ENCODE results near the gene ATP5F1D. TPM values are rescaled to one million over a fixed set of nuclear protein-coding genes. Genes with fewer than 3 reads are reported as not detected.
"Not testable (repeated sequence)": the region's sequence is repeated elsewhere in the genome, so short reads cannot be mapped to it uniquely, and the experiment has no call there.

Gene ATP5F1D
- total RNA-seq (2014; rRNA removed; shearing (Covaris generic); ENCODE audit: low replicate concordance) = 17.9 and 24.9 TPM in 2 replicates

DNA sequence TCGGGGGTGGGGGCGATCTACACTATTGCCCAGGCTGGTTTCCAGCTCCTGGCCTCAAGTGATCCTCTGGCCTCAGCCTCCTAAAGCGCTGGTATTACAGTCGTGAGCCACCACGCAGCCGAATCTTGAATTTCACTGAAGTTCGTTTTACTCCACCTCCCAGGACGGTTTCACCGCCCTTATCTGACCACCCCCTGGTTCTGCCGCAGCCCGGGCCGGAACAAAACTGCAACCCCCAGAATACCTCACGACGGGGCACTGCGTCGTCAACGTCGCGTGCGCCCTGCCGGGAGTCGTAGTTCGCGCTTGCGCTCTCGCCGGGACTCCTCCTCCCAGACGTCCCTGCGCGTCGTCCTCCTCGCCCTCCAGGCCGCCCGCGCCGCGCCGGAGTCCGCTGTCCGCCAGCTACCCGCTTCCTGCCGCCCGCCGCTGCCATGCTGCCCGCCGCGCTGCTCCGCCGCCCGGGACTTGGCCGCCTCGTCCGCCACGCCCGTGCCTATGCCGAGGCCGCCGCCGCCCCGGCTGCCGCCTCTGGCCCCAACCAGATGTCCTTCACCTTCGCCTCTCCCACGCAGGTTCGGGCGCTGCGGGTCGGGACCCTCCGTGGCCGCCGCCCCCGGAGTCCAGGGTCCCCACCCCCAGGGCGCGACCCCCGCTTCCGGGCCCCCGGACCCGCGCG, at the start of gene ATP5F1D:
ATP5F1D (plus strand) TSS at position 335 of the 679 bp plus-strand sequence; CDS start at position 435, 100 bp downstream.
- in situ Hi-C loops (cut with HindIII; ENCODE audit: low pct_unique_long_range_greater_than_20kb, low sequenced_read_pairs) = no loop called here
- DNase-seq (ENCODE audit: low read depth) = peak; percentile 81

DNA sequence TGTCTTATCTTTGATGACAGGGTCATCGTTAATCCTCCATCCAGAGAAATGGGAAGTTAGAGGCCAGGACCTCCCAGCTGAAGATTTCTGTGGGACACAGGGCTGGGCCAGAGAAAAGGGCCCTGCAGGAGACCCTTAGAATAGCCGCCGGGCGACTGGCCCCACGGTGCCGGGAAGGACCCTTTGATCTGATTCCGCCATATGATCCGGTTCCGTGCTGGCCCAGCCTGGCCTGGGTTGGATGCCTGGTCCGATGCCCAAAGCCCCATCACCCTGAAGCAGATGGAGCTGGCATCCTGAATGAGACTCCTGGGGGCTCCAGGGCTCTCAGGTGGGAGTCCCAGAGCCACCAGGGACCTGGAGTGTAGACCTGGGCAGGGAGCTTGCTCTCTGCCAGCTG, 42.0 kb upstream of the ATP5F1D start:
- in situ Hi-C loops (cut with HindIII; ENCODE audit: low pct_unique_long_range_greater_than_20kb, low sequenced_read_pairs) = no loop called here
- DNase-seq (ENCODE audit: low read depth) = no peak

DNA sequence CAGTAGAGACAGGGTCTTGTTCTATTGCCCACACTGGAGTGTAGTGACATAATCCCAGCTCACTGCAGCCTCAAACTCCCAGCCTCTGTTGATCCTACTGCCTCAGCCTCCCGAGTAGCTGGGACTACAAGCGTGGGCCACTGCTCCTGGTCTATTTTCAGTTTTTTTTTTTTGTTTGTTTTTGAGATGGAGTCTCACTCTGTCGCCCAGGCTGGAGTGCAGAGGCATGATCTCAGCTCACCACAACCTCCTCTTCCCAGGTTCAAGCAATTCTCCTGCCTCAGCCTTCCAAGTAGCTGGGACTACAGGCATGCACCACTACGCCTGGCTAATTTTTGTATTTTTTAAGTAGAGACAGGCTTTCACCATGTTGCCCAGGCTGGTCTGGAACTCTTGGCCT, 40.9 kb upstream of the ATP5F1D start:
- DNase-seq (ENCODE audit: low read depth); in situ Hi-C loops (cut with HindIII; ENCODE audit: low pct_unique_long_range_greater_than_20kb, low sequenced_read_pairs): not testable (repeated sequence)

DNA sequence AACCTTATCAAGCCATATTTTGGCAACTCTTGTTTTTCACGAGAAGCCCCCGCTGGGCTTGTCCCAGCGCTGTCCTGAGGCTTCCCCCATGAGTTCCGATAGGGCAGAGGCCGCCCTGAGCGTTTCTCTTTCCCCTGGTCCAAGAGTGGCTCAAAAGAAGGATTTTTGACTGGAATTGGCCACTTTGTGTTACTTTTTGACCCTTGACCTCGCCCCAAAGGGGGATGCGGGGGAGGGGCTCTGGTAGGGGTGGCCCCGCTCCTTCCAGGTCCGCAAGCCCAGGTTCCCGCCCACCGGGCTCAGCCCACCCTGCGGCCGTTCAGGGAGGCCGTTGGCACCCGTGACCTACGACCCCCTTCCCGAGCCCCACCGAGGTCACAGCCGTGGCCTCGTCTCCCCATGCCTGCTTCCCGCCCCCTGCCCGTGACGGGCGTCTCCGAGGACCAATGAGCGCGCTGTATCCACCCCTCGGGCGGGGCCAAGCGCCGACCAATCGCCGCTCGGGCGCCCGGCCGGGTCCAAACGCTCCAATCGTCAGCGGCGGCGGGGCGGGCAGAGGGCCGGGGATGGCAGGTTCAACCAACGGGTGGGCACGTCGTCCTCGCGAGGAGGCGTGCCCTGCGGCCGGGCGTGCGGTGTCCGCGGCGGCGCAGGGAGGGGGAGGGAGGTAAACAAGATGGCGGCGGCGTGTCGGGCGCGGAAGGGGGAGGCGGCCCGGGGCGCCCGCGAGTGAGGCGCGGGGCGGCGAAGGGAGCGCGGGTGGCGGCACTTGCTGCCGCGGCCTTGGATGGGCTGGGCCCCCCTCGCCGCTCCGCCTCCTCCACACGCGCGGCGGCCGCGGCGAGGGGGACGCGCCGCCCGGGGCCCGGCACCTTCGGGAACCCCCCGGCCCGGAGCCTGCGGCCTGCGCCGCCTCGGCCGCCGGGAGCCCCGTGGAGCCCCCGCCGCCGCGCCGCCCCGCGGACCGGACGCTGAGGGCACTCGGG, 36.1 kb upstream of the ATP5F1D start, which contains the start of gene STK11:
STK11 (plus strand) TSS at position 665 of the 986 bp plus-strand sequence. CDS start 1,136 bp downstream, outside the sequence.
- in situ Hi-C loops (cut with HindIII; ENCODE audit: low pct_unique_long_range_greater_than_20kb, low sequenced_read_pairs) = no loop called here
- DNase-seq (ENCODE audit: low read depth) = peak; percentile 89

DNA sequence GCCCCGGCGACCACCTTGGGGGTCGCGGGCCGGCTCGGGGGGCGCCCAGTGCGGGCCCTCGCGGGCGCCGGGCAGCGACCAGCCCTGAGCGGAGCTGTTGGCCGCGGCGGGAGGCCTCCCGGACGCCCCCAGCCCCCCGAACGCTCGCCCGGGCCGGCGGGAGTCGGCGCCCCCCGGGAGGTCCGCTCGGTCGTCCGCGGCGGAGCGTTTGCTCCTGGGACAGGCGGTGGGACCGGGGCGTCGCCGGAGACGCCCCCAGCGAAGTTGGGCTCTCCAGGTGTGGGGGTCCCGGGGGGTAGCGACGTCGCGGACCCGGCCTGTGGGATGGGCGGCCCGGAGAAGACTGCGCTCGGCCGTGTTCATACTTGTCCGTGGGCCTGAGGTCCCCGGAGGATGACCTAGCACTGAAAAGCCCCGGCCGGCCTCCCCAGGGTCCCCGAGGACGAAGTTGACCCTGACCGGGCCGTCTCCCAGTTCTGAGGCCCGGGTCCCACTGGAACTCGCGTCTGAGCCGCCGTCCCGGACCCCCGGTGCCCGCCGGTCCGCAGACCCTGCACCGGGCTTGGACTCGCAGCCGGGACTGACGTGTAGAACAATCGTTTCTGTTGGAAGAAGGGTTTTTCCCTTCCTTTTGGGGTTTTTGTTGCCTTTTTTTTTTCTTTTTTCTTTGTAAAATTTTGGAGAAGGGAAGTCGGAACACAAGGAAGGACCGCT, 35.2 kb upstream of the ATP5F1D start:
- no peak for DNase-seq (ENCODE audit: low read depth)
- in situ Hi-C loops (cut with HindIII; ENCODE audit: low pct_unique_long_range_greater_than_20kb, low sequenced_read_pairs) = no loop called here

GRCh38 chr19:1206864-1207450, 34.6 kb upstream of the ATP5F1D start:
- in situ Hi-C loops (cut with HindIII; ENCODE audit: low pct_unique_long_range_greater_than_20kb, low sequenced_read_pairs) = no loop called here
- DNase-seq (ENCODE audit: low read depth) = no peak

GRCh38 chr19:1208830-1209229, 32.7 kb upstream of the ATP5F1D start:
- in situ Hi-C loops (cut with HindIII; ENCODE audit: low pct_unique_long_range_greater_than_20kb, low sequenced_read_pairs); DNase-seq (ENCODE audit: low read depth): not testable (repeated sequence)

DNA sequence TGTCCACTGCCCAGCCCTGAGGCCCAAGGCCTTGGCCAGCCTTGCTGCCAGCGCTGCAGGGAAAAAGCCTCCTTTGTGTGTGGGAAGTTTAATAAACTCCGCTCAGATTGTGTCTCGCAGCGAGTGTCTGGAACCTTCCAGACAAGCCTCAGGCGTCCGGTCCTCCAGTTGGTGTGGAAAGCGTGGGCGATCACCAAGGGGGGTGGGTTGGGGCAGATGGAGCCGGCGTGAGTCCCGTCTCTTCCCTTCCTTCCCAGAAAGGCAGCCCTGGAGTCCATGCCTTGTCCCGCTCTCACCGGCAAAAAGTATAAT, 31.4 kb upstream of the ATP5F1D start:
- no peak for DNase-seq (ENCODE audit: low read depth)
- in situ Hi-C loops (cut with HindIII; ENCODE audit: low pct_unique_long_range_greater_than_20kb, low sequenced_read_pairs) = no loop called here

DNA sequence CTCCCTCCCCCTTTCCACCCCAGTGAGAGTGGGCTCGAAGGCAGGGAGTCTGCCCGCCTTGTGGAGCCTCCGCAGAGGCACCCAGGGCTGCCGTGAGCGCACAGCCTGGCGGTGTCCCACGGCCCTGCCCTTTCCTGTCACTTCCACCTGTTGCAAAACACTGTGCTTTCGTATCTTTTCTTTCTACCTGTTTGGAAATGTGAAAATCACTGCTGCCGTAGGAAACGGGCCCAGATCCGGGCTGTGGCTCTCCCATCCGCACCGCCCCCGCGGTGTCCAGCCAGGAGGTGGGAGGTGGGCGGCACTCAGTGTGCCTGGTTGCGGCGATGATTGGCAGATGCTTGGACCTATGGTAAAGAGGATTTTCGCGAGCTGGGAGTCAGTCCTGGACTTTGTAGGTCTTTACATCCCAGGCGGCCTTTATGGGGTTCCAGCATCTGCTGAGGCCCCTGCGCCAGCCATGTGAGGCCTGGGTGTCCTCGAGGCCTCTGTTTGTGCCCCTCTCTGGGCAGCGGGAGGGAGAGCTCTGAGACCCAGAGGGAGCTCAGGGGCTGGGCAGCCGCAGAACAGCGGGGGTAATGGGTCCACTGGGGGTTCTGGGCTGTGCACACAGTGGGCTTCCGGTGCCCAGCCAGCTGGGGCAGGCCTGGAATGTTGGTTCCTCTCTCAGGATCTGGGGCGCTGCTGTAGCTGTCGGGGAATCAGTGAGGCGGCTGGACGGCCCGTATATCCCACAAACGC, 29.9 kb upstream of the ATP5F1D start:
- in situ Hi-C loops (cut with HindIII; ENCODE audit: low pct_unique_long_range_greater_than_20kb, low sequenced_read_pairs) = no loop called here
- no peak for DNase-seq (ENCODE audit: low read depth)

DNA sequence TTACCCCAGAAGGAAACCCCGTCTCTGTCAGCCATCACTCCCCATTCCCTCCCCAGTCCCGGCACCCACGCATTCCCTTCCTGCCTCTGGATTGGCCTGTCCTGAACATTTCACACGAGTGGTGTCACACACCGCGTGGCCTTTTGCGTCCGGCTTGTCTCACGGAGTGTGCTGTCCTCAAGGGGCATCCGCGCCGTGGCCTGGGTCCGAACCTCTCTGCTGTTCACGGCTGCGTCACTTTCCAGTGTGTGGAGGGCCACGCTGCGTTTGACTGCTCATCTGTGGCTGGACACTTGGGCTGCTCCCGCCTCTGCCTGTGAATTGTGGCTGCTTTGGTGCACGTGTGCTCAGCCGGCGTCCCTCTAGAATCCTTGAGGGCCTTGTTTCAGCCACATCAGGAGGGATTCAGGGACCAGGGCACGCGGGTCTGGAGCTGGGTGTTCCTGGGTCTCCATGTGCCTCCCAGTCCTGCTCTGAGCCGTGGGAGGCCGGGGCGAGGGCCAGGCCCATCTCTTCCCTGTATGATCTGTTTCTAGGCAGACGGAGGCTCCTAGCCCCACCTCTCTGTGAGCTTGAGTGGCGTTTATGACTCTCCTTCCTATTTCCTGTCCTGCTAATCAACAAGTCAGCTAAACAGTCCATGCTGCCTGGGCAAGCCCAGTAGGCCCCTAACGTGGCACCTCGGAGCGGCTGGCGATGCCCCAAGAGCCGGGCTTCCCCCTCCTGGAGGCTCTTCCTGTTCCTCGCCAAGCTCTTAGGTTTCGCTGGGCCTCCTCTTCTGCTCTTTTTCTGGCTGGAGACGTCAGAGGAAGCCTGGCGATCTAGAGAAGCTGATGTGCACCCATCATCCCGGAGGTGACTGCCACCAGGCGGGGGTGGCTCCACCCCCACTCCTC, 27.9 kb upstream of the ATP5F1D start:
- no peak for DNase-seq (ENCODE audit: low read depth)
- in situ Hi-C loops (cut with HindIII; ENCODE audit: low pct_unique_long_range_greater_than_20kb, low sequenced_read_pairs) = no loop called here

- in situ Hi-C loops (cut with HindIII; ENCODE audit: low pct_unique_long_range_greater_than_20kb, low sequenced_read_pairs) = no loop called here
- DNase-seq (ENCODE audit: low read depth) = no peak
These were observed 27.2 kb upstream of the ATP5F1D start for GRCh38 chr19:1214299-1214861.

GRCh38 chr19:1214862-1215731, 26.5 kb upstream of the ATP5F1D start:
- no peak for DNase-seq (ENCODE audit: low read depth)
- in situ Hi-C loops (cut with HindIII; ENCODE audit: low pct_unique_long_range_greater_than_20kb, low sequenced_read_pairs) = no loop called here

DNA sequence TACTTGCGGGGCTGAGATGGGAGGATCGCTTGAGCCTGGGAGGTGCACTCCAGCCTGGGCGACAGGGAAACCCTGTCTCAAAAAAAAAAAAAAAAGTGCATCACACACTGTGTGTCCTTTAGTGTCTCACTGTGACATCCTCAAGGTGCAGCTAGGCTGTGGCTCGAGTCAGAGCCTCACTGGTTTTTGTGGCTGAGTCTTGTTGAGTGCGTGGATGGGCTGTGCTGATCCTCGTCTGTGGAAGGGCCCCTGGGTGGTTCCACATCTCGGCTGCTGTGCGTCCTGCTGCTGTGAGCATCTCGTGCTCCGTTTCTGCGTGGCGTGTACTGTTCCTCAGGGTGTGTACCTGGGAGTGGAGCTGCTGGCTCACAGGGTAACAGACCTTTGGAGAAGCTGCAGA, 24.8 kb upstream of the ATP5F1D start:
- no peak for DNase-seq (ENCODE audit: low read depth)
- in situ Hi-C loops (cut with HindIII; ENCODE audit: low pct_unique_long_range_greater_than_20kb, low sequenced_read_pairs) = no loop called here

GRCh38 chr19:1217366-1217765, 24.2 kb upstream of the ATP5F1D start:
- in situ Hi-C loops (cut with HindIII; ENCODE audit: low pct_unique_long_range_greater_than_20kb, low sequenced_read_pairs) = no loop called here
- DNase-seq (ENCODE audit: low read depth) = no peak

DNA sequence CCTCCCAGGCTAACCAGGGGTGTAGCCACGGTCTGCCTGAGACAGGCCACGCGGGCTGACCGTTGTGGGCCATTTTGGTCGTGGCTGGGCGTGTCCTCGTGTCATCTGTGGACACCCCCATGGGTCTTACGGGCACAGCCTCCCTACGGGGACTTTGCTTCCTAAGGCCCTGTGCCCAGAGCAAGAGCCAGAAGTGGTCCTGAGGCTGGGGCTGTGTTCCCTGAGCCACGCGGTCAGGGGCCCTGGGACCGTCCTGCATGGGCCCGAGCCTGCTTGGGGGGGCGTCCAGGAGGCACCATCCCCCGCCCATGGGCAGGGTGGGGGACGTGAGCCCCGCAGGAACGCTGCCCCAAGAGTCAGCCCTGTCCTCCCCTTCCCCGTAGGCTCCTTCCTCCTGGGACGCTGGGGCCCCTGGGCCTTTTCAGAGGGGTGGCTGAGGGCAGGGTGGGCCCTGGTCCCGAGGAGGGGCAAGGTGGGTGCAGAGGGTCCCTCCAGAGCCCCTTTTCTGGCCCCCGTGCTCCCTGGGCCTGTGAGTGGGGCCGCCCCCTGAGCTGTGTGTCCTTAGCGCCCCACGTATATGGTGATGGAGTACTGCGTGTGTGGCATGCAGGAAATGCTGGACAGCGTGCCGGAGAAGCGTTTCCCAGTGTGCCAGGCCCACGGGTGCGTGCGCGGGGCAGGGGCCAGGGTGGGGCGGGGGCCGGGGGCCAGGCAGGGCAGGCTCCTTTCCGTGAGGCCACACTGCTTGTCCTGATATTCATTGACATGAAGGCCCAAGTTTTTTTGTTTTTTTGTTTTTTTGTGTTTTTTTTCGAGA, 22.6 kb upstream of the ATP5F1D start:
- no peak for DNase-seq (ENCODE audit: low read depth)
- in situ Hi-C loops (cut with HindIII; ENCODE audit: low pct_unique_long_range_greater_than_20kb, low sequenced_read_pairs) = no loop called here
